ENCODE measurements around the gene LCN2.
A peak's percentile ranks its signal among the peaks of the same experiment; 100 is the strongest.

The LCN2 gene

DNA sequence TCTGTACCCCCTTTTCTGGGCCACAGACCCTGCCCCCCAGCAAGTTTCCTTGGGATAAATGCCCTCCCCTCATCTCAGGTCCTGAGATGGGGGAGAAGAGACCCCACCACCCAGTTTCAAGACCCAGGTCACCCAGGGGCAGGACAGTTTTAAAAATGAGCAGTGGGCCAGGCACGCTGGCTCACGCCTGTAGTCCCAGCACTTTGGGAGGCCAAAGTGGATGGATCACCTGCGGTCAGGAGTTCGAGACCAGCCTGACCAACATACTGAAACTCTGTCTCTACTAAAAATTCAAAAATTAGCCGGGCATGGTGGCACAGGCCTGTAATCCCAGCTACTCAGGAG is 27.8 kb upstream of the LCN2 start:
- H3K27ac ChIP-seq, result no peak overlapping the region
- TF ChIP-seq, protein P1, sequence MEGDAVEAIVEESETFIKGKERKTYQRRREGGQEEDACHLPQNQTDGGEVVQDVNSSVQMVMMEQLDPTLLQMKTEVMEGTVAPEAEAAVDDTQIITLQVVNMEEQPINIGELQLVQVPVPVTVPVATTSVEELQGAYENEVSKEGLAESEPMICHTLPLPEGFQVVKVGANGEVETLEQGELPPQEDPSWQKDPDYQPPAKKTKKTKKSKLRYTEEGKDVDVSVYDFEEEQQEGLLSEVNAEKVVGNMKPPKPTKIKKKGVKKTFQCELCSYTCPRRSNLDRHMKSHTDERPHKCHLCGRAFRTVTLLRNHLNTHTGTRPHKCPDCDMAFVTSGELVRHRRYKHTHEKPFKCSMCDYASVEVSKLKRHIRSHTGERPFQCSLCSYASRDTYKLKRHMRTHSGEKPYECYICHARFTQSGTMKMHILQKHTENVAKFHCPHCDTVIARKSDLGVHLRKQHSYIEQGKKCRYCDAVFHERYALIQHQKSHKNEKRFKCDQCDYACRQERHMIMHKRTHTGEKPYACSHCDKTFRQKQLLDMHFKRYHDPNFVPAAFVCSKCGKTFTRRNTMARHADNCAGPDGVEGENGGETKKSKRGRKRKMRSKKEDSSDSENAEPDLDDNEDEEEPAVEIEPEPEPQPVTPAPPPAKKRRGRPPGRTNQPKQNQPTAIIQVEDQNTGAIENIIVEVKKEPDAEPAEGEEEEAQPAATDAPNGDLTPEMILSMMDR (conservative IDR thresholded peaks at IDR 0.05), result no peak

DNA sequence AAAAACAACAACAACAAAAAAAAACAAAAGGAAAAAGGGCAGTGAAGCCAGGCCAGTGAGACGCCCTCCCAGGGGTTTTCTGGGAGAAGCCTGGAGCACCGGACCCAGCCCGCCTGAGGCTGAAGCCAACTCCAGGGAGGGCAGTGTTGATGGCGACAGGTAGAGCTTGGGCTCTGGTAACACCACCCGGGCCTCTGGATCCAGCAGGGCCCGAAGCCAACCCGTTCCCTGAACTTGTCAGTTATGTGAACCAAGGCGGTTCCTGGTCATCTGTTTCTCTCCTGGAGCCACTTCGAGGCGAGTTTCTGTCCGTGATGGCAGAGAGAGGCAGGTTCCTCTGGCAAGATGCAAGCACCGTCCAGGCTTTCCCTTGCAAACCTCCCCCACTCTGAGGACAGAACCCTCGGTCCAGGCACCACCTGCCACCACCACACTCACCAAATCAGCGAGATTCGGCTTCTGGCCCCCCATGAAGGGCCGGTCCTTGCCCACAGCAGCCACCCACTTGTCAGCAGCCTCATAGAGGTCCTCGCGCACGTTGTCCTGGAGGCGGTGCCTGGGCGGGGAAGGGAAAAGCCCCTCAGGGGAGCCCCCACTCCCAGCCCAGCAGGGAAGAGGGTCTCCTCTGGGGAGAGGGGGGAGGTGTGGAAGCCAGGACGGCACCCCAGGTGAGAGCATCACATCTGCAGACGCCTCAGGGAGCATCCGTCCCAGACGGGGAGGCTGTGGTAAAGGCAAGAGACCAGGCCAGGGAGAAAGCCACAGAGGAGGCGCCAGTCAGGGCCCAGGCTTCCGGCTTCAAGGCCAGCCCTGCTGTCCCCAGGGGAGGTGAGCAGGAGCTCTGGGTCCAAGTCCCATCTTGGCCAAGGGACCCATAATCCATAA is 27.1 kb upstream of the LCN2 start:
- TF ChIP-seq, protein P1 (conservative IDR thresholded peaks at IDR 0.05), result no peak
- H3K27ac ChIP-seq, result no peak overlapping the region

DNA sequence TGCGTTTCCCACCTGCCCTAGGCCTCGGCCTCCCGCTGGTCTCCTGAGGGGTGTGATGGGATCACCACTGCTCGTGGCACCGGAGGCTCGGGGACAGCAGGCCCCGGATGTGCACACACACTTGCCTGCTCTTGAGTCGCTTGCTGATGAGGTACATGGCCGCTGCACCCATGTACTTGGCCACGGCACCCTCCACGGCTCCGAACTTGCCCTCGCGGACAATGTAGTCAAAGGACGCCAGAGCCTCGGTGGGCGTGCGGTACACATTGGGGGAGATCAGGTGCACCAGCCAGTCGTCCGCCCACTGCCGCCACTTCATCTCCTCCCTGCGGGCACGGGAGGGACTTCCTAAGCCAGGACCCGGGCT is 26.5 kb upstream of the LCN2 start:
- TF ChIP-seq, protein P1 (conservative IDR thresholded peaks at IDR 0.05), result no peak
- no peak overlapping the region for H3K27ac ChIP-seq

DNA sequence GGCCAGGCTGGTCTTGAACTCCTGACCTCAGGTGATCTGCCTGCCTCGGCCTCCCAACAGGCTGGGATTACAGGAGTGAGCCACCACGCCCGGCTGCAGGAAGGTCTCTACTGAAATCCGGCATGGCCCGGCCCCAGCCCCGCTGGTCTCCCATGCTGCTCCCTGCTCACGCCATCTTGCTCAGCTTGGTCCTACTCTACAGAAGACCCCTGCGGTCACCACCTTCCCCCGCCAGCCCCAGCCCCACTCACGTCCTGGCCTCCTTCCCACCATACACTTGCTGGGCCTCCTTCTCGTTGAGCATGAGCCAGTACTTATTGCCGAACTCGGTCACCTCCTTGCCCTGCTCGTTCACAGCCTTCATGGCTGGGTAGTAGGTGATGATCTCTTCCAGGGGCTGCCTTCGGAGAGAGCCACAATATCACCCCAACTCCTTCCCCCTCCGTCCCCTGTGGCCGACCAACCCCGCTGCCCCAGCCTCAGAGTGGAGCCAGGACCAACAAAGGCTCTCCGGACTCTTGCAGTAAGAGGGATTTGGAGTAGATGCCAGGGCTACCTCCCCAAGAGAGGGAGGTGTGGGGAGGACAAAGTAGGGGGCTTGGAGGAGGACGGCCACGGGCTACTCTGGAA is 25.7 kb upstream of the LCN2 start:
- TF ChIP-seq, protein P1 (conservative IDR thresholded peaks at IDR 0.05), result no peak
- H3K27ac ChIP-seq, result no peak overlapping the region

DNA sequence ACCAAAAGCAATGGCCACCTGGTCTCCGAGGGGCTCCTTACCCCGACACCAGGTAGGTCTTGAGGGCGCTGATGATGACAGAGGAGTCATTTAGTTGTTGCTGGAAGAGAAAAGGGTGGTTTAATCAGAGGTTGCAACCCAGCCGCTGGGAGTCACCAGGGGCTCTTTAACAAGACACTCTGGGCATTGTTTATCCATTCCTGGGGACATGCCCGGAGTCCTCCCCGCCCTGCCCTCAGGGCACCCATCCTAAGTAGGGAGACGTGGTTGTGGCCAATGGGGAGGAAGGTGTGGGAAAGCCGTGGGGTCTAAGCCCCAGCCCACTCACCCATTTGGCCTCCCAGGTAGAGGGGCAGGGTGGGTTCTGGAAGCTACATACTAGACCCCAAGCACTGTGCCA is 24.8 kb upstream of the LCN2 start:
- TF ChIP-seq, protein P1 (conservative IDR thresholded peaks at IDR 0.05), result no peak
- no peak overlapping the region for H3K27ac ChIP-seq

DNA sequence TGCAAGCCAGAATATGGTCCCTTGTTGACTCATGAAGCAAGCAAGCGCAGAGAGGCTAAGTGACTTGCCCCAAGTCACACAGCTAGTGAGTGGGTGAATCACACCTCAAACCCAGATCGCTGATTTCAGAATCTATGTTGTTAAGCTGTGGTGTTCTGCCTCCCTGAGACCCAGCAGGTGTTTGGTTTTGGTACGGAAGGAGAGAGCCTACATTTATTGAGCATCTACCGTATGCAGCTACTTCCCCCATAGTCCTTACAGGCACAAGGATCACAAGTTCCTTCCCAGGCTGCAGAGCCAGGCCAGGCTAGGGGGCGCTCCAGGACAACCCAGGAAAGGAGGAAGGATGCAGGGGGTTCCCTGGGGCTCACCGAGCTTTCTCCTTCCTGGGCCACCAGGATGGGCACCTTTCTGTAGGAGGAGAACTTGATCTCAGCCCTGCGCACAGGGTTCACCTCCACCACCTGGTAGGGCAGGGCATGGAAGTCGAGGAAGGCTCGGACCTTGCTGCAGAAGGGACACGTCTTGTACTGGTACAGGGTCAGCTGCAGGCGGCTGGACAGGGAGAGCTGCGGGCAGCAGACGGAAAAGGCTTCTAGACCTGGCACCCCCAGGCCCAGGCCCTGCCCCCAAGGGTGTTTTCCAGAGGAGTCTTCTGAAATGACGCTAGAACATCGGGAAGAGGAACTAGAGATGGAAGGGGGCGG is 24.2 kb upstream of the LCN2 start:
- TF ChIP-seq, protein P1 (conservative IDR thresholded peaks at IDR 0.05), result peak; percentile 64
- H3K27ac ChIP-seq, result peak overlapping the region; percentile 97; the same call in 1 of the 2 replicates
